ENCODE measurements around the gene TENM4.

Gene TENM4

GRCh38 chr11:78929207-78929905 lies 511.5 kb downstream of the TENM4 start:
- H3K4me3 ChIP-seq (ENCODE audit: low read length) = no peak overlapping the region
- TF ChIP-seq CTCF (conservative IDR thresholded peaks at IDR 0.05; ENCODE audit: low read length) = no peak
- no peak for DNase-seq (ENCODE audit: low read depth)

- H3K4me3 ChIP-seq (ENCODE audit: low read length) = no peak overlapping the region
- DNase-seq (ENCODE audit: low read depth) = no peak
- no peak for TF ChIP-seq CTCF (conservative IDR thresholded peaks at IDR 0.05; ENCODE audit: low read length)
Measured at GRCh38 chr11:78927511-78927910, 513.3 kb downstream of the TENM4 start.

- H3K4me3 ChIP-seq (ENCODE audit: low read length) = no peak overlapping the region
- no peak for TF ChIP-seq CTCF (conservative IDR thresholded peaks at IDR 0.05; ENCODE audit: low read length)
- DNase-seq (ENCODE audit: low read depth) = peak; percentile 48
Measured at GRCh38 chr11:78926633-78927338, 514.0 kb downstream of the TENM4 start.

- H3K4me3 ChIP-seq (ENCODE audit: low read length) = no peak overlapping the region
- TF ChIP-seq CTCF (conservative IDR thresholded peaks at IDR 0.05; ENCODE audit: low read length) = no peak
- DNase-seq (ENCODE audit: low read depth) = peak; percentile 42
Measured at GRCh38 chr11:78925387-78925786, 515.4 kb downstream of the TENM4 start.

GRCh38 chr11:78922859-78923625 lies 517.8 kb downstream of the TENM4 start:
- TF ChIP-seq CTCF (conservative IDR thresholded peaks at IDR 0.05; ENCODE audit: low read length) = no peak
- DNase-seq (ENCODE audit: low read depth) = no peak
- H3K4me3 ChIP-seq (ENCODE audit: low read length) = no peak overlapping the region

GRCh38 chr11:78921509-78921908 lies 519.3 kb downstream of the TENM4 start:
- H3K4me3 ChIP-seq (ENCODE audit: low read length) = no peak overlapping the region
- DNase-seq (ENCODE audit: low read depth) = no peak
- TF ChIP-seq CTCF (conservative IDR thresholded peaks at IDR 0.05; ENCODE audit: low read length) = no peak

Measured in AG10803 (cell line).